HepG2 (cell line): ENCODE data around the gene PPCS. TPM values are rescaled to one million over a fixed set of nuclear protein-coding genes. Genes with fewer than 3 reads are reported as not detected.

Source experiments
- ATAC-seq: fragments of 200-7000 bp; cut with Tn5 transposase; 3 replicates; pipeline ENCODE4 v1.9.1; 2020; ENCODE audit warnings: mild to moderate bottlenecking, moderate library complexity
- BruUV-seq: library from RNA; stranded (reverse); fragments of 400-500 nt; replicated peaks from 2 replicates; lab custom pipeline; 2021; lab: Mats Ljungman, UMichigan
- CTCF ChIA-PET: fragments of 300-600 bp; formaldehyde crosslinking; extraction: SDS; loops from one replicate; lab custom pipeline; 2021; ENCODE audit warnings: low total read pairs, inconsistent platforms, low intra/inter-chr PET ratio; lab: Yijun Ruan, JAX
- POLR2A ChIA-PET: fragments of 350-600 bp; sonication (Branson Sonifier 250); formaldehyde crosslinking; loops from one replicate; lab custom pipeline; 2020; ENCODE audit warnings: antibody characterized with exemption, inconsistent platforms; lab: Yijun Ruan, JAX
- DNase-seq: peaks from one replicate; pipeline ENCODE4 v3.0.0-alpha.2; 2015; ENCODE audit warnings: low spot score
- FAIRE-seq: peaks from 3 replicates; lab custom pipeline; 2011; peaks lifted over from hg19 to GRCh38; lab: Jason Lieb, UNC
- H2AFZ ChIP-seq: one replicate; pipeline ENCODE4 v1.6.1; 2011; ENCODE audit warnings: low read length, inconsistent platforms
- H3K27ac ChIP-seq: fragments of 300-600 bp; 3 replicates; pipeline ENCODE4 v1.8.0; 2011; ENCODE audit warnings: mixed run types, mild to moderate bottlenecking, mixed read lengths, low read length, inconsistent platforms; ENCODE audit not compliant: insufficient read depth; ENCODE audit errors: extremely low read length
- H3K27me3 ChIP-seq, 2 experiments: fragments of 200-600 bp in 1 of 2; 2 replicates in 1 of 2; 3 replicates in 1 of 2; pipeline versions ENCODE4 v1.6.0 to v1.8.0; 2011; ENCODE audit warnings: low read length in 2 of 2, mild to moderate bottlenecking in 2 of 2, moderate library complexity in 2 of 2, inconsistent platforms in 1 of 2; ENCODE audit not compliant: insufficient read depth in 2 of 2, control insufficient read depth in 1 of 2
- H3K36me3 ChIP-seq, 2 experiments: fragments of 200-600 bp in 1 of 2; replicated peaks in 1 of 2; 2 replicates in 1 of 2; 3 replicates in 1 of 2; pipeline versions ENCODE4 v1.5.1 to v1.8.0; 2011; ENCODE audit warnings: low read length in 2 of 2, inconsistent platforms in 1 of 2; ENCODE audit not compliant: insufficient read depth in 2 of 2, control insufficient read depth in 1 of 2
- H3K4me1 ChIP-seq: 2 replicates; pipeline ENCODE4 v1.5.1; 2012; ENCODE audit warnings: low read length, inconsistent platforms; ENCODE audit not compliant: insufficient read depth
- H3K4me2 ChIP-seq: 2 replicates; pipeline ENCODE4 v1.6.0; 2011; ENCODE audit warnings: low read depth, low read length, inconsistent platforms
- H3K4me3 ChIP-seq, 3 experiments: fragments of 200-600 bp in 1 of 3; sonication (generic), shearing (Covaris generic) in 1 of 3; replicated peaks in 1 of 3; 2 replicates each; pipeline ENCODE4 v1.5.1; 2011 to 2016; ENCODE audit warnings: low read length in 3 of 3, inconsistent platforms in 2 of 3, low read depth in 2 of 3, mild to moderate bottlenecking in 2 of 3, control low read depth in 1 of 3, mixed read lengths in 1 of 3; ENCODE audit not compliant: insufficient read depth in 1 of 3
- H3K79me2 ChIP-seq: one replicate; pipeline ENCODE4 v1.6.1; 2011; ENCODE audit warnings: low read length, inconsistent platforms; ENCODE audit not compliant: insufficient read depth
- H3K9ac ChIP-seq: 2 replicates; pipeline ENCODE4 v1.6.0; 2011; ENCODE audit warnings: mild to moderate bottlenecking, low read depth, low read length, inconsistent platforms; ENCODE audit not compliant: insufficient read depth
- H3K9me3 ChIP-seq: 2 replicates; pipeline ENCODE4 v1.5.1; 2012; ENCODE audit warnings: mild to moderate bottlenecking, low read length
- H4K20me1 ChIP-seq: 2 replicates; pipeline ENCODE4 v1.6.0; 2011; ENCODE audit warnings: inconsistent platforms, mild to moderate bottlenecking, low read length, moderate library complexity; ENCODE audit not compliant: insufficient read depth
- CAMTA2 ChIP-seq: sonication (generic); formaldehyde crosslinking; IDR thresholded peaks from 2 replicates; pipeline ENCODE4 v1.4.0; 2020; ENCODE audit warnings: mild to moderate bottlenecking, missing genetic modification reagents, borderline replicate concordance
- ESRRA ChIP-seq: sonication (generic); formaldehyde crosslinking; IDR thresholded peaks from 2 replicates; pipeline ENCODE4 v1.5.1; 2020; ENCODE audit warnings: mild to moderate bottlenecking, low read depth, missing genetic modification reagents
- FOXP1 ChIP-seq, 2 experiments: fragments of 450-650 bp in 1 of 2; IDR thresholded peaks; 2 replicates each; pipeline ENCODE4 v1.6.1; 2017 to 2018; ENCODE audit warnings: antibody characterized with exemption in 1 of 2
- HMG20A ChIP-seq: IDR thresholded peaks from 2 replicates; pipeline ENCODE4 v1.6.1; 2016; ENCODE audit warnings: borderline replicate concordance
- HMG20B ChIP-seq: conservative IDR thresholded peaks from 2 replicates; pipeline ENCODE4 v1.6.1; 2016; ENCODE audit warnings: missing genetic modification reagents, missing compliant biosample characterization
- HNRNPL ChIP-seq: fragments of 200-400 bp; formaldehyde crosslinking; IDR thresholded peaks from 2 replicates; pipeline ENCODE4 v1.6.1; 2017; ENCODE audit warnings: mild to moderate bottlenecking, low read depth, low read length
- MAX ChIP-seq: IDR thresholded peaks from 2 replicates; pipeline ENCODE4 v1.6.1; 2012; ENCODE audit warnings: inconsistent platforms
- PAF1 ChIP-seq: IDR thresholded peaks from 2 replicates; pipeline ENCODE4 v1.6.1; 2016; ENCODE audit warnings: missing genetic modification reagents, missing compliant biosample characterization
- SAFB2 ChIP-seq: sonication (generic); formaldehyde crosslinking; IDR thresholded peaks from 2 replicates; pipeline ENCODE4 v1.5.1; 2020; ENCODE audit warnings: missing genetic modification reagents, low read depth, mild to moderate bottlenecking, borderline replicate concordance
- XBP1 ChIP-seq: sonication (generic); formaldehyde crosslinking; IDR thresholded peaks from 2 replicates; pipeline ENCODE4 v1.5.0; 2020; ENCODE audit warnings: missing genetic modification reagents
- ZNF18 ChIP-seq: sonication (generic); formaldehyde crosslinking; IDR thresholded peaks from 2 replicates; pipeline ENCODE4 v1.8.0; 2022; ENCODE audit warnings: mild to moderate bottlenecking, missing genetic modification reagents; ENCODE audit not compliant: insufficient replicate concordance
- ZNF280B ChIP-seq: sonication (generic); formaldehyde crosslinking; IDR thresholded peaks from 2 replicates; pipeline ENCODE4 v1.5.0; 2020; ENCODE audit warnings: missing genetic modification reagents, mild to moderate bottlenecking, borderline replicate concordance
- WGBS: methylation state at CpG from one replicate; pipeline ENCODE4 v1.1.6; 2017; ENCODE audit warnings: low lambda C conversion rate; 5-methylcytosine and 5-hydroxymethylcytosine counted together
- in situ Hi-C: cut with HindIII; loops from 2 replicates; pipeline ENCODE4 v1.10.0; 2017; ENCODE audit warnings: low pct_unique_long_range_greater_than_20kb; ENCODE audit not compliant: extremely low pct_ligation_motif_present
- intact Hi-C: fragments of 100-400 bp; cut with micrococcal nuclease; formaldehyde crosslinking; loops from one replicate; pipeline ENCODE4 v1.10.0; 2022; ENCODE audit not compliant: unreplicated experiment
- polyA plus RNA-seq, 8 experiments: library from polyadenylated mRNA; depleted of rRNA in 3 of 8; stranded (reverse) in 7 of 8; unstranded in 1 of 8; fragments of >200 nt; fragmentation: Illumina TruSeq in 4 of 8; extraction: Trizol in 4 of 8; gene quantifications; 2 replicates each; pipeline versions ENCODE4 v1.2.1 to v1.2.3, GENCODE V29; 2011 to 2016; ENCODE audit warnings: low read depth in 4 of 8, missing spikeins in 1 of 8, mixed read lengths in 1 of 8; ENCODE audit not compliant: insufficient read depth in 1 of 8
- total RNA-seq, 5 experiments: library from RNA; depleted of rRNA; stranded (reverse); fragments of >200 nt; fragmentation: Illumina TruSeq; extraction: Trizol; gene quantifications; 2 replicates each; pipeline ENCODE4 v1.2.3, GENCODE V29; 2016; ENCODE audit warnings: low read depth in 1 of 5
- TF ChIP-seq, protein P1 (sequence below): sonication (generic); formaldehyde crosslinking; IDR thresholded peaks from 2 replicates; pipeline ENCODE4 v1.4.0; 2020; ENCODE audit warnings: missing genetic modification reagents
- TF ChIP-seq, protein P2 (sequence below): sonication (generic); formaldehyde crosslinking; IDR thresholded peaks from 2 replicates; pipeline ENCODE4 v1.4.0; 2020; ENCODE audit warnings: missing genetic modification reagents, borderline replicate concordance
- TF ChIP-seq, protein P3 (sequence below): IDR thresholded peaks from 2 replicates; pipeline ENCODE4 v1.6.1; 2016; ENCODE audit warnings: mild to moderate bottlenecking

Gene PPCS
- total and polyA plus RNA-seq, 2 of the 13 experiments (the other 11 are each of a cell fraction or from before 2014, with no cell fraction given): 13.4 to 38.9 TPM

- TF ChIP-seq ZNF280B (CRISPR knock-in tag) (no peak), FOXP1 (IDR thresholded peaks at IDR 0.05) (no peak), FOXP1 (CRISPR knock-in tag; IDR thresholded peaks at IDR 0.05) (no peak)
- TF ChIP-seq, protein P1, sequence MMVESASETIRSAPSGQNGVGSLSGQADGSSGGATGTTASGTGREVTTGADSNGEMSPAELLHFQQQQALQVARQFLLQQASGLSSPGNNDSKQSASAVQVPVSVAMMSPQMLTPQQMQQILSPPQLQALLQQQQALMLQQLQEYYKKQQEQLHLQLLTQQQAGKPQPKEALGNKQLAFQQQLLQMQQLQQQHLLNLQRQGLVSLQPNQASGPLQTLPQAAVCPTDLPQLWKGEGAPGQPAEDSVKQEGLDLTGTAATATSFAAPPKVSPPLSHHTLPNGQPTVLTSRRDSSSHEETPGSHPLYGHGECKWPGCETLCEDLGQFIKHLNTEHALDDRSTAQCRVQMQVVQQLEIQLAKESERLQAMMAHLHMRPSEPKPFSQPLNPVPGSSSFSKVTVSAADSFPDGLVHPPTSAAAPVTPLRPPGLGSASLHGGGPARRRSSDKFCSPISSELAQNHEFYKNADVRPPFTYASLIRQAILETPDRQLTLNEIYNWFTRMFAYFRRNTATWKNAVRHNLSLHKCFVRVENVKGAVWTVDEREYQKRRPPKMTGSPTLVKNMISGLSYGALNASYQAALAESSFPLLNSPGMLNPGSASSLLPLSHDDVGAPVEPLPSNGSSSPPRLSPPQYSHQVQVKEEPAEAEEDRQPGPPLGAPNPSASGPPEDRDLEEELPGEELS (CRISPR knock-in tag): no peak
- TF ChIP-seq, protein P2, sequence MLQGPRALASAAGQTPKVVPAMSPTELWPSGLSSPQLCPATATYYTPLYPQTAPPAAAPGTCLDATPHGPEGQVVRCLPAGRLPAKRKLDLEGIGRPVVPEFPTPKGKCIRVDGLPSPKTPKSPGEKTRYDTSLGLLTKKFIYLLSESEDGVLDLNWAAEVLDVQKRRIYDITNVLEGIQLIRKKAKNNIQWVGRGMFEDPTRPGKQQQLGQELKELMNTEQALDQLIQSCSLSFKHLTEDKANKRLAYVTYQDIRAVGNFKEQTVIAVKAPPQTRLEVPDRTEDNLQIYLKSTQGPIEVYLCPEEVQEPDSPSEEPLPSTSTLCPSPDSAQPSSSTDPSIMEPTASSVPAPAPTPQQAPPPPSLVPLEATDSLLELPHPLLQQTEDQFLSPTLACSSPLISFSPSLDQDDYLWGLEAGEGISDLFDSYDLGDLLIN (CRISPR knock-in tag): no peak
- TF ChIP-seq, all 625 proteins: peak for 0
Measured at GRCh38 chr1:42422737-42423136, 33.6 kb upstream of the PPCS start (continued).

- CTCF ChIA-PET: no interaction called here
- ATAC-seq (no peak), DNase-seq (no peak), FAIRE-seq (no peak)
- 44% methylated on average over 3 of the region's 3 CpGs for WGBS
- BruUV-seq: no TSS peak
- TF ChIP-seq MAX: no peak
- no peak for TF ChIP-seq SAFB2 (CRISPR knock-in tag)
- TF ChIP-seq XBP1 (CRISPR knock-in tag): no peak
- no peak for TF ChIP-seq CAMTA2 (CRISPR knock-in tag)
- TF ChIP-seq HMG20A: no peak
- no peak for TF ChIP-seq ZNF18 (CRISPR knock-in tag)
- TF ChIP-seq HMG20B: no peak
- TF ChIP-seq PAF1 (CRISPR knock-in tag): no peak
- TF ChIP-seq ESRRA (CRISPR knock-in tag): no peak
- TF ChIP-seq, protein P3, sequence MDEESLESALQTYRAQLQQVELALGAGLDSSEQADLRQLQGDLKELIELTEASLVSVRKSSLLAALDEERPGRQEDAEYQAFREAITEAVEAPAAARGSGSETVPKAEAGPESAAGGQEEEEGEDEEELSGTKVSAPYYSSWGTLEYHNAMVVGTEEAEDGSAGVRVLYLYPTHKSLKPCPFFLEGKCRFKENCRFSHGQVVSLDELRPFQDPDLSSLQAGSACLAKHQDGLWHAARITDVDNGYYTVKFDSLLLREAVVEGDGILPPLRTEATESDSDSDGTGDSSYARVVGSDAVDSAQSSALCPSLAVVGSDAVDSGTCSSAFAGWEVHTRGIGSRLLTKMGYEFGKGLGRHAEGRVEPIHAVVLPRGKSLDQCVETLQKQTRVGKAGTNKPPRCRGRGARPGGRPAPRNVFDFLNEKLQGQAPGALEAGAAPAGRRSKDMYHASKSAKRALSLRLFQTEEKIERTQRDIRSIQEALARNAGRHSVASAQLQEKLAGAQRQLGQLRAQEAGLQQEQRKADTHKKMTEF (CRISPR knock-in tag): no peak
- no peak for TF ChIP-seq HNRNPL
- Histone ChIP-seq H3K4me1 (no peaks in the 10 kb centered on the region), H3K36me3 (no peaks in the 10 kb centered on the region), H3K79me2 (no peaks in the 10 kb centered on the region), H3K9me3 (no peaks in the 10 kb centered on the region), H3K27me3 (peaks cover 0 to 18% of the 10 kb centered on the region in 2 experiments; a peak in 1 of 5 replicates), H3K4me3 (no peak overlapping the region), H3K9ac (no peak overlapping the region), H3K27ac (no peak overlapping the region), H4K20me1 (no peaks in the 10 kb centered on the region), H3K4me2 (no peak overlapping the region), H2AFZ (no peak overlapping the region)
- in situ Hi-C loops (no loop called here), intact Hi-C loops (no loop called here)
- POLR2A ChIA-PET: no interaction called here
Measured at GRCh38 chr1:42423681-42424080, 32.7 kb upstream of the PPCS start.
